Fibroblast of lung (primary cell): Measurements from ENCODE around the gene IP6K1.

Experiments used
- EZH2 ChIP-seq: IDR thresholded peaks from 2 replicates; pipeline ENCODE4 v1.5.1; 2012; ENCODE audit warnings: low read length, control low read depth, mild to moderate bottlenecking; ENCODE audit errors: missing control alignments
- TF ChIP-seq, protein P1 (sequence below), 2 donors: IDR thresholded peaks in 1 of 2; conservative IDR thresholded peaks in 1 of 2; 1 replicate in 1 of 2; 2 replicates in 1 of 2; pipeline ENCODE4 v1.5.1; 2011 to 2012; ENCODE audit warnings: low read length in 2 of 2, control low read depth in 1 of 2, inconsistent platforms in 1 of 2, low read depth in 1 of 2, mild to moderate bottlenecking in 1 of 2

- TF ChIP-seq, protein P1, sequence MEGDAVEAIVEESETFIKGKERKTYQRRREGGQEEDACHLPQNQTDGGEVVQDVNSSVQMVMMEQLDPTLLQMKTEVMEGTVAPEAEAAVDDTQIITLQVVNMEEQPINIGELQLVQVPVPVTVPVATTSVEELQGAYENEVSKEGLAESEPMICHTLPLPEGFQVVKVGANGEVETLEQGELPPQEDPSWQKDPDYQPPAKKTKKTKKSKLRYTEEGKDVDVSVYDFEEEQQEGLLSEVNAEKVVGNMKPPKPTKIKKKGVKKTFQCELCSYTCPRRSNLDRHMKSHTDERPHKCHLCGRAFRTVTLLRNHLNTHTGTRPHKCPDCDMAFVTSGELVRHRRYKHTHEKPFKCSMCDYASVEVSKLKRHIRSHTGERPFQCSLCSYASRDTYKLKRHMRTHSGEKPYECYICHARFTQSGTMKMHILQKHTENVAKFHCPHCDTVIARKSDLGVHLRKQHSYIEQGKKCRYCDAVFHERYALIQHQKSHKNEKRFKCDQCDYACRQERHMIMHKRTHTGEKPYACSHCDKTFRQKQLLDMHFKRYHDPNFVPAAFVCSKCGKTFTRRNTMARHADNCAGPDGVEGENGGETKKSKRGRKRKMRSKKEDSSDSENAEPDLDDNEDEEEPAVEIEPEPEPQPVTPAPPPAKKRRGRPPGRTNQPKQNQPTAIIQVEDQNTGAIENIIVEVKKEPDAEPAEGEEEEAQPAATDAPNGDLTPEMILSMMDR (conservative IDR thresholded peaks at IDR 0.05 in 1 of 2, IDR thresholded peaks at IDR 0.05 in 1 of 2; ENCODE audit: low read depth in 1 of 2, low read length in 2 of 2): no peak
- no peak for TF ChIP-seq EZH2
Observed at GRCh38 chr3:49806850-49807249, 20.5 kb upstream of the IP6K1 start.
